HEK293 (cell line): Measurements from ENCODE around the gene CCDC85A.

Experiments used
- CTCF ChIA-PET: fragments of 350-600 bp; formaldehyde crosslinking; extraction: SDS; loops from one replicate; lab custom pipeline; 2021; ENCODE audit warnings: antibody characterized with exemption; lab: Yijun Ruan, JAX
- POLR2A ChIA-PET: fragments of 300-600 bp; formaldehyde crosslinking; extraction: SDS; loops from one replicate; lab custom pipeline; 2020; ENCODE audit warnings: antibody characterized with exemption, inconsistent platforms; lab: Yijun Ruan, JAX
- H3K27ac ChIP-seq: fragments of 200-500 bp; sonication (Bioruptor generic); 2 replicates; pipeline ENCODE4 v1.5.1; 2014; ENCODE audit warnings: low read depth, low read length, control low read depth, inconsistent platforms; ENCODE audit errors: extremely low read depth
- H3K36me3 ChIP-seq, 2 experiments: fragments of 200-500 bp in 1 of 2; sonication (Bioruptor generic) in 1 of 2; 1 replicate in 1 of 2; 2 replicates in 1 of 2; pipeline ENCODE4 v1.5.1; 2014 to 2017; ENCODE audit warnings: inconsistent platforms in 2 of 2, low read length in 2 of 2; ENCODE audit not compliant: control insufficient read depth in 2 of 2, insufficient read depth in 1 of 2
- H3K4me1 ChIP-seq: fragments of 200-500 bp; sonication (Bioruptor generic); 2 replicates; pipeline ENCODE4 v1.5.1; 2014; ENCODE audit warnings: mild to moderate bottlenecking, low read length, inconsistent platforms; ENCODE audit not compliant: control insufficient read depth, insufficient read depth
- H3K4me3 ChIP-seq: 2 replicates; pipeline ENCODE4 v1.5.1; 2011; ENCODE audit warnings: low read depth, mild to moderate bottlenecking, control low read depth, low read length, moderate library complexity
- H3K9me3 ChIP-seq: fragments of 200-500 bp; sonication (Bioruptor generic); 2 replicates; pipeline ENCODE4 v1.5.1; 2014; ENCODE audit warnings: low read depth, low read length, inconsistent platforms; ENCODE audit not compliant: control insufficient read depth, insufficient read depth
- EGR2 ChIP-seq: fragments of 450-650 bp; formaldehyde crosslinking; IDR thresholded peaks from 2 replicates; pipeline ENCODE4 v1.5.1; 2016; ENCODE audit warnings: low read depth, missing biosample characterization, missing genetic modification characterization
- MZF1 ChIP-seq: fragments of 450-650 bp; formaldehyde crosslinking; IDR thresholded peaks from 2 replicates; pipeline ENCODE4 v1.5.1; 2017; ENCODE audit warnings: missing biosample characterization, missing genetic modification characterization, borderline replicate concordance
- OVOL3 ChIP-seq: fragments of 450-650 bp; formaldehyde crosslinking; IDR thresholded peaks from 2 replicates; pipeline ENCODE4 v1.5.1; 2016; ENCODE audit warnings: missing biosample characterization, missing genetic modification characterization
- PRDM1 ChIP-seq: fragments of 450-650 bp; formaldehyde crosslinking; IDR thresholded peaks from 2 replicates; pipeline ENCODE4; 2016; ENCODE audit warnings: missing biosample characterization, missing genetic modification characterization
- SALL2 ChIP-seq: fragments of 450-650 bp; formaldehyde crosslinking; IDR thresholded peaks from 2 replicates; pipeline ENCODE4 v1.5.0; 2017; ENCODE audit warnings: missing biosample characterization, mild to moderate bottlenecking, missing genetic modification characterization, borderline replicate concordance
- ZBTB1 ChIP-seq: fragments of 450-650 bp; formaldehyde crosslinking; IDR thresholded peaks from 2 replicates; pipeline ENCODE4 v1.5.1; 2016; ENCODE audit warnings: missing biosample characterization, missing genetic modification characterization
- ZEB2 ChIP-seq: fragments of 450-650 bp; formaldehyde crosslinking; IDR thresholded peaks from 2 replicates; pipeline ENCODE4 v1.5.1; 2016; ENCODE audit warnings: missing biosample characterization, missing genetic modification characterization
- ZNF114 ChIP-seq: fragments of 450-650 bp; formaldehyde crosslinking; IDR thresholded peaks from 2 replicates; pipeline ENCODE4 v1.5.0; 2017; ENCODE audit warnings: missing biosample characterization, missing genetic modification characterization
- ZNF280D ChIP-seq: fragments of 450-650 bp; formaldehyde crosslinking; IDR thresholded peaks from 2 replicates; pipeline ENCODE4 v1.5.1; 2016; ENCODE audit warnings: missing biosample characterization, missing genetic modification characterization
- ZNF311 ChIP-seq: fragments of 450-650 bp; formaldehyde crosslinking; IDR thresholded peaks from 2 replicates; pipeline ENCODE4 v1.5.1; 2017; ENCODE audit warnings: missing biosample characterization, missing genetic modification characterization, borderline replicate concordance
- ZNF510 ChIP-seq: fragments of 450-650 bp; formaldehyde crosslinking; IDR thresholded peaks from 2 replicates; pipeline ENCODE4 v1.5.1; 2018; ENCODE audit warnings: mild to moderate bottlenecking, missing genetic modification characterization, missing biosample characterization; ENCODE audit not compliant: insufficient replicate concordance
- ZNF513 ChIP-seq: fragments of 450-650 bp; IDR thresholded peaks from 2 replicates; pipeline ENCODE4 v1.5.1; 2018; ENCODE audit warnings: missing biosample characterization, missing genetic modification characterization
- ZNF571 ChIP-seq: fragments of 450-650 bp; formaldehyde crosslinking; IDR thresholded peaks from 2 replicates; pipeline ENCODE4 v1.5.0; 2017; ENCODE audit warnings: missing biosample characterization, missing genetic modification characterization
- ZNF600 ChIP-seq: fragments of 450-650 bp; formaldehyde crosslinking; IDR thresholded peaks from 2 replicates; pipeline ENCODE4 v1.5.1; 2016; ENCODE audit warnings: missing biosample characterization, missing genetic modification characterization
- ZNF76 ChIP-seq: fragments of 450-650 bp; formaldehyde crosslinking; IDR thresholded peaks from 2 replicates; pipeline ENCODE4; 2016; ENCODE audit warnings: low read depth, missing biosample characterization, missing genetic modification characterization, borderline replicate concordance
- ZNF777 ChIP-seq: fragments of 450-650 bp; formaldehyde crosslinking; IDR thresholded peaks from 2 replicates; pipeline ENCODE4 v1.5.1; 2017; ENCODE audit warnings: missing biosample characterization, missing genetic modification characterization, borderline replicate concordance
- ZNF792 ChIP-seq: fragments of 450-650 bp; formaldehyde crosslinking; IDR thresholded peaks from 2 replicates; pipeline ENCODE4 v1.5.1; 2016; ENCODE audit warnings: missing biosample characterization, missing genetic modification characterization
- ZNF837 ChIP-seq: fragments of 450-650 bp; formaldehyde crosslinking; IDR thresholded peaks from 2 replicates; pipeline ENCODE4 v1.5.1; 2016; ENCODE audit warnings: missing biosample characterization, missing genetic modification characterization
- ZNF843 ChIP-seq: fragments of 450-650 bp; formaldehyde crosslinking; IDR thresholded peaks from 2 replicates; pipeline ENCODE4 v1.5.1; 2016; ENCODE audit warnings: missing biosample characterization, missing genetic modification characterization
- ZXDB ChIP-seq: fragments of 450-650 bp; formaldehyde crosslinking; IDR thresholded peaks from 2 replicates; pipeline ENCODE4 v1.5.1; 2016; ENCODE audit warnings: missing biosample characterization, missing genetic modification characterization
- TF ChIP-seq, protein P1 (sequence below): fragments of 450-650 bp; formaldehyde crosslinking; IDR thresholded peaks from 2 replicates; pipeline ENCODE4 v1.5.1; 2016; ENCODE audit warnings: missing biosample characterization, missing genetic modification characterization
- TF ChIP-seq, protein P2 (sequence below): fragments of 450-650 bp; formaldehyde crosslinking; IDR thresholded peaks from 2 replicates; pipeline ENCODE4 v1.5.1; 2016; ENCODE audit warnings: missing biosample characterization, missing genetic modification characterization

The CCDC85A gene

GRCh38 chr2:56334622-56335021 lies 150.8 kb downstream of the CCDC85A start:
- TF ChIP-seq ZXDB (tag by site-specific recombination) (no peak), ZNF837 (no peak), ZNF843 (tag by site-specific recombination) (no peak)
- TF ChIP-seq, all 188 proteins: peak for 0
- POLR2A ChIA-PET: no interaction called here
- Histone ChIP-seq H3K36me3 (no peaks in the 10 kb centered on the region), H3K4me3 (no peak overlapping the region), H3K4me1 (peaks cover 2% of the 10 kb centered on the region; the same call in 1 of the 2 replicates), H3K27ac (no peak overlapping the region), H3K9me3 (no peaks in the 10 kb centered on the region)
- CTCF ChIA-PET: interaction anchor here (0.6 to 0.7 kb wide), 2 partner anchors 563 to 1182 kb away, joined by 3 to 4 read pairs; no protein-coding TSS in a partner anchor

GRCh38 chr2:56335101-56335500 lies 151.3 kb downstream of the CCDC85A start:
- ChIA-PET POLR2A (no interaction called here), CTCF (interaction anchor here (0.7 kb wide), 1 partner anchor 1182 kb away, joined by 3 read pairs; no protein-coding TSS in a partner anchor)
- Histone ChIP-seq H3K9me3 (no peaks in the 10 kb centered on the region), H3K4me3 (no peak overlapping the region), H3K4me1 (peaks cover 2% of the 10 kb centered on the region; the same call in 1 of the 2 replicates), H3K27ac (no peak overlapping the region), H3K36me3 (no peaks in the 10 kb centered on the region)
- TF ChIP-seq PRDM1 (no peak), ZNF513 (tag by site-specific recombination) (no peak), EGR2 (tag by site-specific recombination) (no peak), ZEB2 (no peak), OVOL3 (tag by site-specific recombination) (no peak), ZNF837 (no peak), SALL2 (tag by site-specific recombination) (no peak), ZNF777 (tag by site-specific recombination) (no peak), ZNF571 (tag by site-specific recombination) (no peak), ZNF76 (tag by site-specific recombination) (no peak)
- TF ChIP-seq, protein P1, sequence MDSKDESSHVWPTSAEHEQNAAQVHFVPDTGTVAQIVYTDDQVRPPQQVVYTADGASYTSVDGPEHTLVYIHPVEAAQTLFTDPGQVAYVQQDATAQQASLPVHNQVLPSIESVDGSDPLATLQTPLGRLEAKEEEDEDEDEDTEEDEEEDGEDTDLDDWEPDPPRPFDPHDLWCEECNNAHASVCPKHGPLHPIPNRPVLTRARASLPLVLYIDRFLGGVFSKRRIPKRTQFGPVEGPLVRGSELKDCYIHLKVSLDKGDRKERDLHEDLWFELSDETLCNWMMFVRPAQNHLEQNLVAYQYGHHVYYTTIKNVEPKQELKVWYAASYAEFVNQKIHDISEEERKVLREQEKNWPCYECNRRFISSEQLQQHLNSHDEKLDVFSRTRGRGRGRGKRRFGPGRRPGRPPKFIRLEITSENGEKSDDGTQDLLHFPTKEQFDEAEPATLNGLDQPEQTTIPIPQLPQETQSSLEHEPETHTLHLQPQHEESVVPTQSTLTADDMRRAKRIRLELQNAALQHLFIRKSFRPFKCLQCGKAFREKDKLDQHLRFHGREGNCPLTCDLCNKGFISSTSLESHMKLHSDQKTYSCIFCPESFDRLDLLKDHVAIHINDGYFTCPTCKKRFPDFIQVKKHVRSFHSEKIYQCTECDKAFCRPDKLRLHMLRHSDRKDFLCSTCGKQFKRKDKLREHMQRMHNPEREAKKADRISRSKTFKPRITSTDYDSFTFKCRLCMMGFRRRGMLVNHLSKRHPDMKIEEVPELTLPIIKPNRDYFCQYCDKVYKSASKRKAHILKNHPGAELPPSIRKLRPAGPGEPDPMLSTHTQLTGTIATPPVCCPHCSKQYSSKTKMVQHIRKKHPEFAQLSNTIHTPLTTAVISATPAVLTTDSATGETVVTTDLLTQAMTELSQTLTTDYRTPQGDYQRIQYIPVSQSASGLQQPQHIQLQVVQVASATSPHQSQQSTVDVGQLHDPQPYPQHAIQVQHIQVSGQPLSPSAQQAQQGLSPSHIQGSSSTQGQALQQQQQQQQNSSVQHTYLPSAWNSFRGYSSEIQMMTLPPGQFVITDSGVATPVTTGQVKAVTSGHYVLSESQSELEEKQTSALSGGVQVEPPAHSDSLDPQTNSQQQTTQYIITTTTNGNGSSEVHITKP (tag by site-specific recombination): no peak
- TF ChIP-seq, protein P2, sequence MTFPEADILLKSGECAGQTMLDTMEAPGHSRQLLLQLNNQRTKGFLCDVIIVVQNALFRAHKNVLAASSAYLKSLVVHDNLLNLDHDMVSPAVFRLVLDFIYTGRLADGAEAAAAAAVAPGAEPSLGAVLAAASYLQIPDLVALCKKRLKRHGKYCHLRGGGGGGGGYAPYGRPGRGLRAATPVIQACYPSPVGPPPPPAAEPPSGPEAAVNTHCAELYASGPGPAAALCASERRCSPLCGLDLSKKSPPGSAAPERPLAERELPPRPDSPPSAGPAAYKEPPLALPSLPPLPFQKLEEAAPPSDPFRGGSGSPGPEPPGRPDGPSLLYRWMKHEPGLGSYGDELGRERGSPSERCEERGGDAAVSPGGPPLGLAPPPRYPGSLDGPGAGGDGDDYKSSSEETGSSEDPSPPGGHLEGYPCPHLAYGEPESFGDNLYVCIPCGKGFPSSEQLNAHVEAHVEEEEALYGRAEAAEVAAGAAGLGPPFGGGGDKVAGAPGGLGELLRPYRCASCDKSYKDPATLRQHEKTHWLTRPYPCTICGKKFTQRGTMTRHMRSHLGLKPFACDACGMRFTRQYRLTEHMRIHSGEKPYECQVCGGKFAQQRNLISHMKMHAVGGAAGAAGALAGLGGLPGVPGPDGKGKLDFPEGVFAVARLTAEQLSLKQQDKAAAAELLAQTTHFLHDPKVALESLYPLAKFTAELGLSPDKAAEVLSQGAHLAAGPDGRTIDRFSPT (tag by site-specific recombination): no peak

DNA sequence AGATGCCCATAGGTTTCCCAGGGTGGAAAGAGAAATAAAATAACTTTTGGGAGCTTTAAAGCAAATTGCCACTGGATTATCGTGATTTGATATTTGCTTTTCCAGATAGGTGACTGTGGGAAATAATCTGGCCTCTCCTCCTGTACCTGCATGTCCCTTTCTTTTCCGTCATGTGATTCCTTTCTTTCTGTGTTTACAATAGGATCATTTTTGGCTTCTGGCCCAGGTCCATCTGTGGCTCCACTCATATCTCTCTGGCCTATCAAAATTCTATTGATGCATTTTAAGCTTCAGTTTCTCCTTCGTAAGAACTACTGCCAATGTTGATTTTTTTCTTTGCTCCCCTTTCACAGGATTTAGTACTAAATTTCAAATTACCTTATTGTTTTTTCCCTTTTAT lies 153.6 kb downstream of the CCDC85A start:
- POLR2A ChIA-PET: no interaction called here
- Histone ChIP-seq H3K9me3 (no peaks in the 10 kb centered on the region), H3K4me1 (peaks cover 2% of the 10 kb centered on the region; the same call in 1 of the 2 replicates), H3K4me3 (no peak overlapping the region), H3K27ac (no peak overlapping the region), H3K36me3 (no peaks in the 10 kb centered on the region)
- CTCF ChIA-PET: no interaction called here
- TF ChIP-seq ZNF600 (tag by site-specific recombination) (no peak), ZNF510 (tag by site-specific recombination) (no peak), ZBTB1 (tag by site-specific recombination) (no peak), MZF1 (no peak), ZNF311 (tag by site-specific recombination) (no peak), ZNF792 (tag by site-specific recombination) (no peak), ZNF280D (no peak), ZNF114 (tag by site-specific recombination) (no peak)
